AG09309 (cell line): ENCODE data around the gene PLEKHA5.

ENCODE experiments used
- DNase-seq: peaks from one replicate; pipeline ENCODE4 v3.0.0-alpha.2; 2010; ENCODE audit warnings: low read depth
- H3K4me3 ChIP-seq: 2 replicates; pipeline ENCODE4 v1.5.1; 2011; ENCODE audit warnings: mild to moderate bottlenecking, low read depth, low read length, moderate library complexity; ENCODE audit not compliant: control insufficient read depth
- TF ChIP-seq, protein P1 (sequence below): IDR thresholded peaks from 2 replicates; pipeline ENCODE4 v1.5.1; 2011; ENCODE audit warnings: mild to moderate bottlenecking, low read depth, low read length, inconsistent platforms; ENCODE audit not compliant: insufficient read depth, control insufficient read depth; ENCODE audit errors: missing control alignments

Gene PLEKHA5

DNA sequence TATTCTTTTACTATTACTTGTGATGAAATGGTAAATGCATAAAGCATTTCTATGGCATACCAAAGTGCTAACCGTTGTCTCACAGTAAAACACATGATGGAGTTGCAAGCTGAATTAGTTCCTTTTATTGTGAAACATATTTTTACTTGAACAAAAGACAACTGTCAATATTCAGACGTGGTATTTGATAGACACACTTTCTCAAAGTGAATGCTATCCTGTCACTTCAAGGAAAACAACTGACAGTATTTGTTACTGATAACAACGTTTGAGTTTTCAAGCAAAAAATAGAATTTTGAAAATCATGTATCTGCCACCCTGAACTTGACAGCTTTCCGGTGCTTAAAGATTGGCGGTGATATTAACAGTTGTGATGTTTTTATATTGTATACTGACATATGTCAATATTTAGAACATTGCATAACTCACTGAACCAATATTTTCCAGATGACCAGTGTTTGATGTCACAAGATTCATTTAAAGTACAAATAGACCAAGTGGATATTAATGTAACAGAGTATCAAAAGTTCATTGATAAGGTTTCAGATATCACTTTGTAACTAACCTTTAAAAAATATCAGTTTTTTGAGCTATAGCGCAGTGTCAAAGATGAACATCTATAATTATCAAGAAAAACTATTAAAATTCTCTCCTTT is 156.4 kb downstream of the PLEKHA5 start:
- no peak overlapping the region for H3K4me3 ChIP-seq
- TF ChIP-seq, protein P1, sequence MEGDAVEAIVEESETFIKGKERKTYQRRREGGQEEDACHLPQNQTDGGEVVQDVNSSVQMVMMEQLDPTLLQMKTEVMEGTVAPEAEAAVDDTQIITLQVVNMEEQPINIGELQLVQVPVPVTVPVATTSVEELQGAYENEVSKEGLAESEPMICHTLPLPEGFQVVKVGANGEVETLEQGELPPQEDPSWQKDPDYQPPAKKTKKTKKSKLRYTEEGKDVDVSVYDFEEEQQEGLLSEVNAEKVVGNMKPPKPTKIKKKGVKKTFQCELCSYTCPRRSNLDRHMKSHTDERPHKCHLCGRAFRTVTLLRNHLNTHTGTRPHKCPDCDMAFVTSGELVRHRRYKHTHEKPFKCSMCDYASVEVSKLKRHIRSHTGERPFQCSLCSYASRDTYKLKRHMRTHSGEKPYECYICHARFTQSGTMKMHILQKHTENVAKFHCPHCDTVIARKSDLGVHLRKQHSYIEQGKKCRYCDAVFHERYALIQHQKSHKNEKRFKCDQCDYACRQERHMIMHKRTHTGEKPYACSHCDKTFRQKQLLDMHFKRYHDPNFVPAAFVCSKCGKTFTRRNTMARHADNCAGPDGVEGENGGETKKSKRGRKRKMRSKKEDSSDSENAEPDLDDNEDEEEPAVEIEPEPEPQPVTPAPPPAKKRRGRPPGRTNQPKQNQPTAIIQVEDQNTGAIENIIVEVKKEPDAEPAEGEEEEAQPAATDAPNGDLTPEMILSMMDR = no peak
- no peak for DNase-seq

DNA sequence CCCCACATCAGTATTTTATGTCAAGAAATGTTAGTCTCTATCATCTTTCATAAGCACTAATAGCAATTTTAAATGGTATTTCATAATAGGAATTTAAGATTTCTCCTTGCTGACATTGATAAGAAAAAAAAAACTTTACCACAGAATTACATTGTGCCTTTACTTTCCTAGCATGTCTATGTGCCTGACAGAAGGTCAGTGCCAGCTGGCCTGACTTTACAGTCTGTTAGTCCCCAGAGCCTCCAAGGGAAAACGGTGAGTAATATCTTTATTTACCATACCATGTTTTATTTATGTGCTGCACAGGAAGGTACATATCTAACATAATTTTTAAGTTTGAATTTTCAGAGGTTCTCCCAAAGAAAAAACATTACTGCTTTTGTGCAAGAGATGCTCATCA is 157.8 kb downstream of the PLEKHA5 start:
- H3K4me3 ChIP-seq = no peak overlapping the region
- no peak for DNase-seq
- TF ChIP-seq, protein P1 = no peak

DNA sequence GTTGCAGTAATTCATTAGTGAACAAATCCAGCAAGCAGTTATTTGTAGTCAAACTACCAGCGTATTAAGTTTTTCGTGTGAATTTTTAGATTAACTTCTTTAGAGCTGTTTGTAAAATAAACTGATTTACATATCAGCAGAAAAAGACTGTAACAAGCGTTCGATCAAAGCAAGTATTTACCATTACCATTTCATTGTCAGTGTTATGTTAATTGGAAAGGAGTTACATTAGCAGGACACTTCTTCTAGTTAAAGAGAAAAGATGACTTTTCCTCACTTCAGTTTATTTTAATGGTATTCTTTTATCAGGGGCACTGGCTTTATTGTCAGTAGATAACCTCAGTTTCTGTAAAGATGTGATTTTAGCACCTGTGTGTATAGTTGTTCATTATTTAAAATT is 158.6 kb downstream of the PLEKHA5 start:
- no peak overlapping the region for H3K4me3 ChIP-seq
- no peak for DNase-seq
- TF ChIP-seq, protein P1 = no peak

GRCh38 chr12:19288603-19289244 is 159.2 kb downstream of the PLEKHA5 start:
- H3K4me3 ChIP-seq = no peak overlapping the region
- TF ChIP-seq, protein P1 = peak; percentile 61
- no peak for DNase-seq

DNA sequence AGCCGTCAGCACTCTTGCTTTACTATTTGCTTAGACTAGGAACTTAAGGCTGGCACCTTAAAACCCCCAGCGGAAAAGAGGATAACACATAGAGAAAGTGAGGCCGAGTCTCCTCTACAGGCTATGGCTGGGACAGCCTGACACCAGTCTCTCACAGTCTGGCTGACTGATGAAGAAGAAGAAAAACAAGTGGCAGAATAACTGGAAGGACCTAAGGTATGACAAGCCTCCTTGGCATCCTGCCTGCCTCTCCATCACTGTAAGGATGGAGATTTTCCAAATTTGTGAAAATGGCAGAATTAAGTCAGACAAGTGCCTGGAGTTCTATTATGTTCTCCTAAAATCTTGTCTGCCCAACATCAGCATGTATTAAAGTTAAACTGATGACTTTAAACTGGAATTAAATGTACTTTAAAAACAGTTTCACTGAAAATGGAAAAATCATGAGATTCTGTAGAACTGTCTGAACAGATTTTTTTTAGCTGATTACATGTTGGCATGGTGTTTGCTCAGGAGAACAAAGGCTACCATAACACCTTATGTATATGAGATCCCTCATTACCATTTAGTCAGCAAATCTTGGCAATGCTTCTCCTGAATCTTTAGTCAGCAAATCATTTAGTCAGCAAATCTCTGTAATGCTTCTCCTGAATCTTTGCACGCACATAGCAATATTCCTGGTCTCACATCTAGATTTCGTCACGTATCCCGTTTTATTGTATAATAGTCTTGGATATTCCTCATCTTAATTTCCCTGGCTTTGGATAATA is 169.5 kb downstream of the PLEKHA5 start:
- TF ChIP-seq, protein P1 = no peak
- DNase-seq = no peak
- no peak overlapping the region for H3K4me3 ChIP-seq

DNA sequence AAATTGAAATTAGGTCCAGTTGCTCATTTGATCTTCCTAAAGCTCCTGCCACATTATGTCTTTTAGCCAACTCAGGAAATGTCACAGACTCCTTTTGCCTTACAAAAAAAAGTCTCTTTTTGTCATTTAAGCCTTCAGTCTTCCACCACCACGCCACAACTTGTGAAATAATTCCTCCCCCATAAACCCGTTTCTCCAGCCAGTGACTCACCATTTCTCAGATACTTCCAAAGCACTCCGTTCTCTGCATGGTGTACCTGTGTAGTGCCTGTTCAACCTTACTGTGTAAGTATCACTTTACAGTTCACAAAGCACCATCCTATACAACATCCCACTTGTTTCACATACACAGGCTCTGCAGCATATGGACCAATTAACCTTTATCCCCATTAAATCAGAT is 170.2 kb downstream of the PLEKHA5 start:
- no peak overlapping the region for H3K4me3 ChIP-seq
- no peak for DNase-seq
- TF ChIP-seq, protein P1 = no peak
